Neural progenitor cell (in vitro differentiated cells): Measurements from ENCODE around the gene PRKCH. TPM values are rescaled to one million over a fixed set of nuclear protein-coding genes. Genes with fewer than 3 reads are reported as not detected.

Experiments used
- DNase-seq: peaks from one replicate; pipeline ENCODE4 v3.0.0-alpha.2; 2016; ENCODE audit warnings: low spot score
- H2AFZ ChIP-seq: fragments of 200-600 bp; sonication (generic); replicated peaks from 2 replicates; pipeline ENCODE4 v1.6.1; 2016; ENCODE audit warnings: antibody characterized with exemption
- H3F3A ChIP-seq: fragments of 200-600 bp; sonication (generic); 2 replicates; pipeline ENCODE4 v1.6.1; 2016; ENCODE audit warnings: antibody characterized with exemption, low read depth
- H3K27ac ChIP-seq: fragments of 200-600 bp; sonication (generic); 2 replicates; pipeline ENCODE4 v1.5.1; 2016; ENCODE audit warnings: mild to moderate bottlenecking
- H3K27me3 ChIP-seq: fragments of 200-600 bp; sonication (generic); 2 replicates; pipeline ENCODE4 v1.6.1; 2016; ENCODE audit warnings: mild to moderate bottlenecking, moderate library complexity
- H3K36me3 ChIP-seq: fragments of 200-600 bp; sonication (generic); 2 replicates; pipeline ENCODE4 v1.5.1; 2016
- H3K4me1 ChIP-seq: fragments of 200-600 bp; sonication (generic); 2 replicates; pipeline ENCODE4 v1.6.1; 2016; ENCODE audit warnings: mixed run types
- H3K4me2 ChIP-seq: fragments of 200-600 bp; sonication (generic); 2 replicates; pipeline ENCODE4 v1.6.1; 2016
- H3K4me3 ChIP-seq: fragments of 200-600 bp; sonication (generic); 2 replicates; pipeline ENCODE4 v1.5.1; 2016
- H3K79me2 ChIP-seq: fragments of 200-600 bp; sonication (generic); 2 replicates; pipeline ENCODE4 v1.6.1; 2016; ENCODE audit warnings: low read depth
- H3K9ac ChIP-seq: fragments of 200-600 bp; sonication (generic); 2 replicates; pipeline ENCODE4 v1.6.1; 2016
- H3K9me3 ChIP-seq: fragments of 200-600 bp; sonication (generic); 2 replicates; pipeline ENCODE4 v1.5.1; 2016; ENCODE audit warnings: low read depth
- H4K20me1 ChIP-seq: fragments of 200-600 bp; sonication (generic); 2 replicates; pipeline ENCODE4 v1.6.1; 2016; ENCODE audit warnings: low read depth
- H3K27ac Mint-ChIP-seq: 3 replicates; pipeline ENCODE4 v1.8.0; 2021; ENCODE audit warnings: mixed read lengths
- H3K27me3 Mint-ChIP-seq: 2 replicates; pipeline ENCODE4 v1.8.0; 2022; ENCODE audit warnings: low read depth, mild to moderate bottlenecking, inconsistent platforms, moderate library complexity, mixed read lengths; ENCODE audit not compliant: insufficient read depth
- H3K36me3 Mint-ChIP-seq: 3 replicates; pipeline ENCODE4 v1.8.0; 2021; ENCODE audit warnings: mixed read lengths
- H3K4me1 Mint-ChIP-seq: 3 replicates; pipeline ENCODE4 v1.8.0; 2021; ENCODE audit warnings: mixed read lengths
- H3K4me3 Mint-ChIP-seq: 3 replicates; pipeline ENCODE4 v1.8.0; 2021; ENCODE audit warnings: mild to moderate bottlenecking, moderate library complexity, mixed read lengths
- H3K9me3 Mint-ChIP-seq: 3 replicates; pipeline ENCODE4 v1.8.0; 2020; ENCODE audit warnings: mixed read lengths
- EZH2 ChIP-seq: fragments of 200-600 bp; sonication (generic); IDR thresholded peaks from 2 replicates; pipeline ENCODE4 v1.6.1; 2017; ENCODE audit warnings: antibody characterized with exemption, mild to moderate bottlenecking, moderate library complexity
- EZH2phosphoT487 ChIP-seq: fragments of 200-600 bp; sonication (generic); IDR thresholded peaks from 2 replicates; pipeline ENCODE4 v1.6.1; 2017; ENCODE audit warnings: antibody characterized with exemption
- total RNA-seq: library from RNA; depleted of rRNA; stranded (reverse); fragments of >200 nt; gene quantifications from 2 replicates; pipeline ENCODE4 v1.2.3, GENCODE V29; 2015; ENCODE audit warnings: low replicate concordance
- TF ChIP-seq, protein P1 (sequence below): fragments of 200-600 bp; sonication (generic); IDR thresholded peaks from 2 replicates; pipeline ENCODE4 v1.5.1; 2017; ENCODE audit warnings: antibody characterized with exemption, mild to moderate bottlenecking

Gene PRKCH
- total RNA-seq, 1 donor from 2014 or later, result 1.3 TPM

- no peaks in the 10 kb centered on the region for H3F3A ChIP-seq
- Mint-ChIP-seq H3K4me1 (peaks cover 16% of the 10 kb centered on the region), H3K4me3 (no peak overlapping the region), H3K36me3 (no peaks in the 10 kb centered on the region), H3K27ac (no peak overlapping the region), H3K27me3 (peaks cover 2% of the 10 kb centered on the region), H3K9me3 (no peaks in the 10 kb centered on the region)
- H4K20me1 ChIP-seq, result no peaks in the 10 kb centered on the region
- no peak overlapping the region for H3K4me2 ChIP-seq
- H3K9ac ChIP-seq, result no peak overlapping the region
- H3K4me1 ChIP-seq, result no peaks in the 10 kb centered on the region
- TF ChIP-seq EZH2phosphoT487, result no peak
- TF ChIP-seq, protein P1, sequence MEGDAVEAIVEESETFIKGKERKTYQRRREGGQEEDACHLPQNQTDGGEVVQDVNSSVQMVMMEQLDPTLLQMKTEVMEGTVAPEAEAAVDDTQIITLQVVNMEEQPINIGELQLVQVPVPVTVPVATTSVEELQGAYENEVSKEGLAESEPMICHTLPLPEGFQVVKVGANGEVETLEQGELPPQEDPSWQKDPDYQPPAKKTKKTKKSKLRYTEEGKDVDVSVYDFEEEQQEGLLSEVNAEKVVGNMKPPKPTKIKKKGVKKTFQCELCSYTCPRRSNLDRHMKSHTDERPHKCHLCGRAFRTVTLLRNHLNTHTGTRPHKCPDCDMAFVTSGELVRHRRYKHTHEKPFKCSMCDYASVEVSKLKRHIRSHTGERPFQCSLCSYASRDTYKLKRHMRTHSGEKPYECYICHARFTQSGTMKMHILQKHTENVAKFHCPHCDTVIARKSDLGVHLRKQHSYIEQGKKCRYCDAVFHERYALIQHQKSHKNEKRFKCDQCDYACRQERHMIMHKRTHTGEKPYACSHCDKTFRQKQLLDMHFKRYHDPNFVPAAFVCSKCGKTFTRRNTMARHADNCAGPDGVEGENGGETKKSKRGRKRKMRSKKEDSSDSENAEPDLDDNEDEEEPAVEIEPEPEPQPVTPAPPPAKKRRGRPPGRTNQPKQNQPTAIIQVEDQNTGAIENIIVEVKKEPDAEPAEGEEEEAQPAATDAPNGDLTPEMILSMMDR, result no peak
- no peak for TF ChIP-seq EZH2
- H3K36me3 ChIP-seq, result no peaks in the 10 kb centered on the region
- H3K27ac ChIP-seq, result no peak overlapping the region
- DNase-seq, result no peak
- no peaks in the 10 kb centered on the region for H3K9me3 ChIP-seq
- no peaks in the 10 kb centered on the region for H3K79me2 ChIP-seq
- no peak overlapping the region for H3K4me3 ChIP-seq
- H3K27me3 ChIP-seq, result no peaks in the 10 kb centered on the region
- H2AFZ ChIP-seq, result no peak overlapping the region
These were observed 156.5 kb downstream of the PRKCH start for GRCh38 chr14:61477712-61478462.

DNA sequence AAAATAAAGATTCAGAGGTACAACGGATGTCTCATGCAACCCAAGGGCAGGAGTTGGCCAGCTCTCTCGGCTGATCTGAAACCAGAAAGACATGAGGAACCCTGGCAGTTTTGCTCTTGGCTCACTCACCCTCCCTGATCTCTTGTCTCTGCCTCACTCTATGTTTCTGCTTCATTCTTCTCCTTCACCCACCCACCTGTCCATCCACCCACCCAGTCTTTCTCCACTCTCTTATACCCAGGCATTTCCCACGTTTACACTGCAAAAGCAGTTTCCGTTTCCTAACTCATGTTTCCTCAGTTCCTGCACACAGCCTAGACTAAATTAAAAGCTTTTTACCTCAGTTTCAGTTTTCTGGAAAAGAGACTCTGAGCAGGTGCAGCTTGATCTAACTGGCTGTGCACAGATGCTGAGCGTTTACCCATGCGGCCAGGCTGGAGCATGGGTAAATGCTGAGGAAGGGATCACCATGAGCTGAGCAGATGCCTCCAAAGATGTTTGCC is 157.6 kb downstream of the PRKCH start:
- H3K27ac ChIP-seq, result no peak overlapping the region
- H3K27ac Mint-ChIP-seq, result peak overlapping the region; percentile 72
- peaks cover 16% of the 10 kb centered on the region for H3K4me1 Mint-ChIP-seq
- no peaks in the 10 kb centered on the region for H4K20me1 ChIP-seq
- H3K9me3 ChIP-seq, result no peaks in the 10 kb centered on the region
- no peaks in the 10 kb centered on the region for H3K36me3 ChIP-seq
- DNase-seq, result no peak
- H2AFZ ChIP-seq, result no peak overlapping the region
- no peak overlapping the region for H3K4me3 Mint-ChIP-seq
- H3K36me3 Mint-ChIP-seq, result no peaks in the 10 kb centered on the region
- TF ChIP-seq, protein P1, result no peak
- TF ChIP-seq EZH2phosphoT487 (no peak), EZH2 (no peak)
- H3F3A ChIP-seq, result no peaks in the 10 kb centered on the region
- no peak overlapping the region for H3K9ac ChIP-seq
- H3K4me3 ChIP-seq, result no peak overlapping the region
- H3K9me3 Mint-ChIP-seq, result no peaks in the 10 kb centered on the region
- no peak overlapping the region for H3K4me2 ChIP-seq
- H3K27me3 Mint-ChIP-seq, result peaks cover 2% of the 10 kb centered on the region
- no peaks in the 10 kb centered on the region for H3K79me2 ChIP-seq
- no peaks in the 10 kb centered on the region for H3K27me3 ChIP-seq
- no peaks in the 10 kb centered on the region for H3K4me1 ChIP-seq

DNA sequence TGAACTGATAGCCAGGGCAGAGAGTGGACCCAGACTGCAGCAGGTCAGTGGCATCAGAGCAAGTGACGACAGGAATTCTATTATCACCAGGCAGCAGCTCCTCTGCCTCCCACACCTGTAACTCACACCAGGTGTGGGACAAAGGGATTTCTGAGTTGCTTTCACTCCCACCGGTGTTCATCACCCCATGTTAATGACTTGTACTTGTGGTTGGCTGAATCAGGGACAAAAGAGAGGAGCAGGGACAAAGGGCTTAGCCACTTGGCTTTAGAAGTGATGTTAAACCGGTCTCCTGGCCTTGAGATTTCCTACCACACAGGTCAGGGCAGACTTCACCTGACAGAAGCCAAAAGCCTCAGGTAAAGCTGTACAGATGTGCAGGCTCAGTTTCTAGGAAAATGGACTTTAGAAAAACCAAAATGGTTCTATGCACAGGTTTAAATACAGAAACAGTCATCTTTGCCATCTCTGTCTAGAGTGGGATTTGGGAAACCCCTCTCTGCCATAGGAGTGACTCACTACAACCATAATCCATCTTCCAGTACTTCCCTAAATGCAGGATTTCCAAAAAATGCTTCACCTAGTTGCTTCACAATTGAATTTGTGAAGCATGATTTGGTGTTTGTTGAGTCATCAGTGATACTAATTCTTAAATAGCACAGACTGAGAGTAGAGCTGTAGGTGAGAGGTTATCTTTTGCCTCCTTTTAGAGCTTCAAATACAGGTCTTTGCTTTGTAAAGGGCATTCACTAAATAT is 158.5 kb downstream of the PRKCH start:
- Histone ChIP-seq H3K9ac (no peak overlapping the region), H3K79me2 (no peaks in the 10 kb centered on the region), H4K20me1 (no peaks in the 10 kb centered on the region), H3K4me2 (no peak overlapping the region), H2AFZ (no peak overlapping the region), H3K9me3 (no peaks in the 10 kb centered on the region), H3K4me3 (no peak overlapping the region), H3F3A (no peaks in the 10 kb centered on the region), H3K27me3 (no peaks in the 10 kb centered on the region), H3K27ac (no peak overlapping the region), H3K4me1 (no peaks in the 10 kb centered on the region), H3K36me3 (no peaks in the 10 kb centered on the region)
- H3K27ac Mint-ChIP-seq, result no peak overlapping the region
- H3K27me3 Mint-ChIP-seq, result peaks cover 2% of the 10 kb centered on the region
- H3K9me3 Mint-ChIP-seq, result no peaks in the 10 kb centered on the region
- H3K4me3 Mint-ChIP-seq, result no peak overlapping the region
- DNase-seq, result no peak
- TF ChIP-seq EZH2 (no peak), EZH2phosphoT487 (no peak)
- TF ChIP-seq, protein P1, result no peak
- H3K36me3 Mint-ChIP-seq, result no peaks in the 10 kb centered on the region
- peaks cover 16% of the 10 kb centered on the region for H3K4me1 Mint-ChIP-seq
